GF-D8 (cell line): ENCODE measurements around the gene ADSS1.

ENCODE experiments used
- DNase-seq: peaks from one replicate; lab custom pipeline; 2025; lab: John Stamatoyannopoulos, UW

The ADSS1 gene

DNA sequence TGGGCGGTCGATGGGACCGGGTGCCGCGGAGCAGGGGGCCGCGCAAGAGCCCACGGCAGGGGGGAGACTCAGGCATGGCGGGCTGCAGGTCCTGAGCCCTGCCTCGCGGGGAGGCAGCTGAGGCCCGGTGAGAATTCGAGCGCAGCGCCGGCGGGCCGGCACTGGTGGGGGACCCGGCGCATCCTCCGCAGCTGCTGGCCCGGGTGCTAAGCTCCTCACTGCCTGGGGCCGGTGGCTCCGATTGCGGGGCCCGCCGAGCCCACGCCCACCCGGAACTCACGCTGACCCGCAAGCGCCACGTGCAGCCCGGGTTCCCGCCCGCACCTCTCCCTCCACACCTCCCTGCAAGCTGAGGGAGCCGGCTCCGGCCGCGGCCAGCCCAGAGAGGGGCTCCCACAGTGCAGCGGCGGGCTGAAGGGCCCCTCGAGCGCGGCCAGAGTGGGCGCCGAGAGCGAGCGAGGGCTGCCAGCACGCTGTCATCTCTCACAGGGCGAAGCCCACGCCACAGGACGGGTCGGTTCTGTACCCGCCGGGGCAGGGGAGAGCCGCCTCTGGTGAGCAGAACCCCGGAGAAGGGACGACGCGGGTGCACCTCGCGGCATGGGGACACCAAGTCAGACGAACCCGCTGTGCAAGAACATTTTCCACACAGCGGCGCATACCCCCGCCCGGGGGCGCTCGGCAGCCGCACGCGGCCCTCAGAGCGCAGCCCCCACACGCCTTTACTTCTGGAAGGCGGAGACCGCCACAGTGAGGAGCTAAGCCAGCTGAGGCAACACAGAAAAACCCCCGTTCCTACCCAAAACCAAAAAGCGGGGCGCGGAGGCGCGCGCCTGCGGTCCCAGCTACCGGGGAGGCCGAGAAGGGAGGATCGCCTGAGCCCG, 27.8 kb downstream of the ADSS1 start:
- no peak for DNase-seq

DNA sequence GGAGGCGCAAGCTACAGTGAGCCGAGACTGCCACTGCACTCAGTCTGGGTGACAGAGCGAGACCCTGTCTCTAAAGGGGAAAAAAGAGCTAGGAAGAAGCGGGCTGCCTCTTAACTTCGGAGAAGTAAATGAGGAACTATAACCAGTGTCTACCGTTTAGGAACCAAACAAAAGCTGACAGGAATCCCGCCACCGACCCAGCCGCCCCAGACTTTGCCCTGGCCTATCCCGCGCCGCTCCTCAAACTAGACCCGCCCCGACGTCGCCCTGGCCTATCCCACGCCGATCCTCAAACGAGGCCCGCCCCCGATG, 28.4 kb downstream of the ADSS1 start:
- DNase-seq = no peak

DNA sequence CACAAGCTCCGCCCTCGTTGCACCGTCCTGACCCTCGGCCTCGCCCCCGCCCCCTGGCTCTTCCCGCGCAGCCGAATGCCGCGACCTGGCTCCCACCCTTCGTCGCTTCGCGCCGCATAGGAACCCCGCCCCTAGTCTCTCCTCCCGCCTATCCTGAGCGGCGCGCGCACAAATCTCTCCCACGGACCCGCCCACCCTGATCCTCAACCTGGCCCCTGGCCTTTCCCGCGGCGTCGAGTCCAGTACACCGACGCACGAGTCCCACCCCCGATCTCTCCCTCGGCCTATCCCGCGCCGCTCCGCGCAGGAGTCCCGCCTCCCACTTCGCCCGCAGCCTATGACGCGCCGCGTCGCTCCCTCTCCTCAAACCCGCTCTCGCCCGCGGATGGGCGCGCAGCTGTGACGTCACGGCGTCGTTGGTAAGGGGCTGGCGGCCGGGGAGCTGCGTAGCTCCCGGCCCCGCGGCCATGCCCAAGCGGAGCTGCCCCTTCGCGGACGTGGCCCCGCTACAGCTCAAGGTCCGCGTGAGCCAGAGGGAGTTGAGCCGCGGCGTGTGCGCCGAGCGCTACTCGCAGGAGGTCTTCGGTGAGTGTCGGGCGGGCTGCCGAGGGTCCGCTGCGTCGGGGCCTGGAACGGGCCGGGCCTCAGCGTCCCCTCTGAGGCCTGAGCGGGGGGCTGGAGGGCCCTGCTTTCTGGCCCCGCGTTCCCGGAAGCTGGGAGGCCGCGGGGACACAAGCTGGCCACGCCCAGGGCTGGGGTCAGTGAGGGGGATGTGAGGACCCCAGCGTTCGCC, 28.9 kb downstream of the ADSS1 start, which contains the start of gene SIVA1:
TSS of gene SIVA1 (plus strand) at position 413 of the 793 bp plus-strand sequence. CDS start at position 468, 55 bp downstream.
- peak; percentile 91 for DNase-seq

DNA sequence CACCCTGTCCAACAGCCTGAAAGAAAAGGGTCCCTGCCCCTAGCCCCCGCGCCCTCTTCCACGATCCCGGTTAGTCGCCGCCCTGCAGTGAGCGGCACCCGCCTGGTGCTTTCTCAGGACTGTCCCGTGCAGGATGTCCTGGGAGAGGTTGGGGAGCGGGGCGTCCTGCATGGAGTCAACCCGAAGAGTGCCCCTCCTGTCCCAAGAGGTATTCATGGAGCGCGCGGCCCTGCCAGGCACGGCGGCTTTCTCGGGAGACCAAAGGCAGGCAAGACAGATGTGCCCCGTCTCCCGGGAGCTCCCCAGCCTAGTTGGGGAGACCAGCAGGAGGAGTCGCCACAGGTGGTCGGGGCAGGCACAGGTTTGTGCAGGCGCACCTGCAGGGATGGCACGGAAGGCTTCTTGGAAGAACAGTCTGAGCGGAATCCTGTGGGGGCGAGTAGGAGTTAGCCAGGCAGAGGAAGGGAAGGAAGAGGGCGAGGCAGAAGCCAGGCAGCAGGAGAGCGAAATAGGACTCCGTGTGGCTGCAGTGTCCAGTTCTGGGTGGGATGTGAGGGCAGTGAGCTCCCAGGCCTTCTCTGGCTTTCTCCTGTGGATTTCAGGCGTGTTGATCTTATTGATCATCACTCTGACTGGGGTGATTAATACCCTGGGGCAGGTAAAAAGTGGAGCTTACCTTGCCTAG, 29.6 kb downstream of the ADSS1 start:
- no peak for DNase-seq

DNA sequence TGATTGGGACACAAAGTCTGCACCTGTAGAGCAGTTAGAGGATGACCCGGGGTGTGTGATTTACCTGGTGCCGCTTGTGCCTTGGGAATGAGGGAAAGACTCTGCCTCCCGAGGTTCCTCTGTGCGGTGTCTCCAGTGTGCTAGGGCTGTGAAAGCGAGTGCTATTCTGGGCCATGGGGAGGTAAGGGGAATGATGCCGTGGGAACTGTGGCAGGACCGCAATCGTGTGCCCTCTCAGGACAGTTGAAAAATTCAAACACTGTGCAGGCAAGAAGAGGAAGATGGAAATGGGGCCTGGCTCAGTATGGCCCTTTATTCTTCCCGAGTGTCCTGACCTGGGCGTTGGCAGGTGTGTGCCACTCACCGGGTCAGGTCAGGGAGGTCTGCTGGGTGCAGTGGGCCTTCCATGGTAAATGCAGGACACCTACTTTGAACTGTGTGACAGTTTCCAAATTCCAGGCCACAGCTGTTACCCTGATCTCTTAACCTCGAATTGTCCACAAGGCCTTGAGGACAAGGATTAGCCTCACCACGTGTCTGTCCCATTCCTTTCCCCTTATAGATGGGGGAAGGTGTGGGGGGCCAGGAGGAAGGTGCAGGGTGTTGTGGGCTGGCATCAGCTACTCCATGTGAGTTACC, 30.3 kb downstream of the ADSS1 start:
- DNase-seq = no peak

DNA sequence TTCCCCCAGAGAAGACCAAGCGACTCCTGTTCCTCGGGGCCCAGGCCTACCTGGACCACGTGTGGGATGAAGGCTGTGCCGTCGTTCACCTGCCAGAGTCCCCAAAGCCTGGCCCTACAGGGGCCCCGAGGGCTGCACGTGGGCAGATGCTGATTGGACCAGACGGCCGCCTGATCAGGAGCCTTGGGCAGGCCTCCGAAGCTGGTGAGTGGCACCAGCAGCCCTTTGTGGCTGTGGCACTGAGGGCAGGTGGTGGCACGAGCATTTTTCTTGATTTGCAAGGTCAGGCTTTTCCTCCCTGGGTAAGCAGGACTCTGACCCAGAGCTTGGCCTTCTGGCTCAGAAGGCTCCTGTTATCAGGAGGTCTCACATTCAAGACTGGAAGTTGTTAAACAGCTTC, 31.6 kb downstream of the ADSS1 start:
- no peak for DNase-seq

DNA sequence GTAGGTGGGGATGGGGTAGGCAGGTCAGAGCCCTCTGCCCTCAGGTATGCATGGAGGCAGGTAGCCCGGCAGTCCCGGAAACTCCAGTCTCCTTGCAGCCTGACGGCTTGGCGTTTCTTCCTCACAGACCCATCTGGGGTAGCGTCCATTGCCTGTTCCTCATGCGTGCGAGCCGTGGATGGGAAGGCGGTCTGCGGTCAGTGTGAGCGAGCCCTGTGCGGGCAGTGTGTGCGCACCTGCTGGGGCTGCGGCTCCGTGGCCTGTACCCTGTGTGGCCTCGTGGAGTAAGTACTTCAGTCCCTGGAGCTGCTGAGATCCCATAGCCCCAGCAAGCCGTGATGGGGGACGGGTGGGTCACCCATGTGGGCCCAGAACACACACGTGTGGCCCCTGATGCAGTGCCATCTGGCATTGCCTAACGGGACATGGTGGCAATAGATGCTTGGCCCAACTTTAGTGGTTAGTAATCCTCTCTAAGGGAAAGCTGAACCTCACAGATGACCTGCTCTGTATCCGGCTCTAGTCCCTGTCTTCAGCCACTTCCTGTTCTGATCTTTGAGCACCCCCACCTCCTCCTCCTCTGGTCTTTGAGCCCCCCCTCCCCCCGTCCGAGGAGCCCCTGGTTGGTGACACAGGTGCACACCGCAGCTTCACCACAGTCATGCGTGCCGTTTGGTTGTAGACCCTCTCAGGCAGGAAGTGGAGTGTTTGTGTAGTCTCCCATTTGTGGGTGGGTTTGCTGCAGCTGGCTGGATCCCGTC, 32.6 kb downstream of the ADSS1 start:
- no peak for DNase-seq

DNA sequence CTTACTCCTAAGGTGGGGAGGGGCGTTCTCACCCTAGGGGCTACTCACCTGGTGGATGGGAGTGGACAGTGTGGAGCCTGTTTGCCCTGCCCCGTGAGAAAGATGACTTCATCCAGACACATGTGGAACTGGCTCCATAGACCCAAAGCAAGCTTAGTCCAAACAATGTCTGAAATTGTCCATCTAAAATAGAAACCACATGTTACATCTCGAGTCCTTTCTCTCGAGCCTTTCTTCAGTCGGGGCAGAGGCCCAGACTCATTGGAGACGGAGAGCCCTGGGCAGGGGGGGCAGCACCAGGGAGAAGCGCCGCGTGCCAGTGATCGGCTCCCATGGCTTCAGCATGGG, 33.2 kb downstream of the ADSS1 start:
- DNase-seq = no peak

DNA sequence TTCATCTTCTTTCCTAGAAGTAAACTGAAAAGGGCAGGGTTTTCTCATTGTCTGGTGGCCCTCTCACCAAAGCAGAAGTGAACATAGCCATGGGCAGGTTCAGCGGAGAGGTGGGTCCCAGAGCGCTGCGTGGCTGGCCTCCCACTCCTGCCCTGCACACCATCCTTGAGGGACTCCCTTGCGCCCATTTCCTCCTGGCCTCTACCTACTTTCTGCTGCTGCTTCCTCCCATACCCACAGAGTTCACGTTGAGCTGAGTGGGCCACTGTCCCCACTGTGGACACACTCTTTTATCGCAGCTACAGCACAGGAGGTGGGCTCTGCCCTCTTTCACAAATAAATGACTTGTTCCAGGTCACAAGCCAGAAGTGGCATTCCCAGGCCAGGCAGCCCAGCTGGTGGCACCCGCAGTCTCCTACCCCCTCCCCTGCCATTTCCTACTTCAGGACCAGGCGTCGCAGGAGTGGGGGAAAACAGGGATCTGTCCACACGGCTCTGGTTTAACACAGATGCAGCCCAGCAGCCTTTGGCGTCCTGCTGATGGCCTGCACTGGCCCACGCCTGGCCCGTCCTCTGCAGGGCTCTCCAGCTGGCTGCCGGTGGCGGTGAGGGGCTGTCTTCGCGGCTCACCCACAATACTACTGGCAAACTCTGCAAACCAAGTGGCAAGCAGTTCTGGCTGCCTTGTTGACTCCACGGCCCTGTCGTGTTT, 33.8 kb downstream of the ADSS1 start:
- no peak for DNase-seq

DNA sequence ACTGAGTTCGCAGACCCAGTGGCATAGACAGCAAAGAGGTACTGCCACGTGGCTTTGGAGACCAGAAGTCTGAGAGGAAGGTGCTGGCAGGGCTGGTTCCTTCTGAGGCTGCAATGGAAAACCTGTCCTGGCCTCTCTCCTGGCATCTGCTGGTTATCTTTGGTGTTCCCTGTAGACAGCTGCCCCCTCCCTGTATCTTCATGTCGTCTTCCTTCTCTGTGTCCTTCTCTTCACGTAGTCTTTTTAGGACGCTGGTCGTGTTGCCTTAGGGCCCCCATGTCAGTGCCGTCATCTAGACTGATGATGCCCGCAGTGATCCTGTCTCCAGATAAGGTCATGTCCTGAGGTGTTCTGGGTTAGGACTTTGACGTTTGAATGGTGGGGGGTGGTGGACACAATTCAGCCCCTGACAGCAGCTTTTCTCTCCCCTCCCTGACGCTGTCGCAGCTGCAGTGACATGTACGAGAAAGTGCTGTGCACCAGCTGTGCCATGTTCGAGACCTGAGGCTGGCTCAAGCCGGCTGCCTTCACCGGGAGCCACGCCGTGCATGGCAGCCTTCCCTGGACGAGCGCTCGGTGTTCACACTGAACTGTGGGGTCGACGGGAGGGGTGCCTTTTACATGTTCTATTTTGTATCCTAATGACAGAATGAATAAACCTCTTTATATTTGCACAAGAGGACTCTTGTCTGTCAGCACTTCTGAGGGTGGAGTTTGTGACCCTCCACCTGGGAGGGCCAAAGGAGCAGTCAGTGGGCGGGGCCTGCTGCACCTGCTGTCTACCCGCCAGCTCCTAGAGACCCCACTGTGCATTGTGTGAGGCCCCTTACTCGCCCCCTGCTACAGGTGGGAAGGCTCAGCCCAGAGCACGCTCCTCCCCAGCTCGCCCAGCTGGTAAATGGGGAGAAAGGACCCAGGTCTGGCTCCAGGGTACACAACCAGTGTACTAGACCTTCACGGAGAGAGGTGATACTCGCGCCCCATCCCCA, 35.2 kb downstream of the ADSS1 start:
- no peak for DNase-seq

DNA sequence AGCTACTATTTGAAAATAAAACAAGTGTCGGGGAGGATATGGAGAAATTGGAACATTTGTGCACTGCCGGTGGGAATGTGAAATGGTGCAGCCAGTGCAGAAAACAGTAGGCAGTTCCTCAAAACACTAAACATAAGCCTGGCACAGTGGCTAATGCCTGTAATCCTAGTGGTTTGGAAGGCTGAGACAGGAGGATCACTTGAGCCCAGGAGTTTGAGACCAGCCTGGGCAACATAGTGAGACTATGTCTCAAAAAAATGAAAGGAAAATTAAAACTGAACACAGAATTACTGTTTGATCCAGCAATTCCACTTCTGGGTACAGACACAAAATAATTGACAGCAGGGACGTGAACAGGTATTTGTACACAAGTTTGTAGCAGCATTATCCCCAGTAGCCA, 41.5 kb downstream of the ADSS1 start:
- no peak for DNase-seq

DNA sequence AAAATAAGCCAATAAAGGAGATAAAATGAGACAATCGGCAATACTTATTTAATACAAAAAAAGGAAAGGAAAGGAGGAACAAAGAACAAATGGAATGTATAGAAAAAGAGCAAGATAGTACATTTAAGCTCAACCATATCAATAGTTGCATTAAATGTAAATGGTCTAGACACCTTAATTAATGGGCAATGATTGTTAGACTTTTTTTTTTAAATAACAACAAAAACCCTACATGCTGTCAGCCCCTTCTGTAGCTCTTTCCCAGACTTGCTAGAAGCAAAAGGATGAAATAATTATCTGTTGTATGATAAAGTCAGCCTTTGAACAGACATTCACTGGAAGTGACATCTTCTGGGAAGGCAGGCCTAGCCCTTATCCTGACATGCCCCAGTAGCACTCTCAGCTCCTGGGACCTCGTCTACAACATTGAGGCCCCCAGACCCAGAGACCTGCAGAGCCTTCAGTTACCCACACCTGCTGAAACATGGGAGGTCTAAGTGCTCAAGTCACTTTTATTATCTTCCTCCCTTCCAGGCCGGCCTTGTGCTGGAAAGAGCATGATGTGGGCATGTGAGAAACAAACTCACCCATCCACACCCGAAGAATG, 42.3 kb downstream of the ADSS1 start:
- DNase-seq = no peak

DNA sequence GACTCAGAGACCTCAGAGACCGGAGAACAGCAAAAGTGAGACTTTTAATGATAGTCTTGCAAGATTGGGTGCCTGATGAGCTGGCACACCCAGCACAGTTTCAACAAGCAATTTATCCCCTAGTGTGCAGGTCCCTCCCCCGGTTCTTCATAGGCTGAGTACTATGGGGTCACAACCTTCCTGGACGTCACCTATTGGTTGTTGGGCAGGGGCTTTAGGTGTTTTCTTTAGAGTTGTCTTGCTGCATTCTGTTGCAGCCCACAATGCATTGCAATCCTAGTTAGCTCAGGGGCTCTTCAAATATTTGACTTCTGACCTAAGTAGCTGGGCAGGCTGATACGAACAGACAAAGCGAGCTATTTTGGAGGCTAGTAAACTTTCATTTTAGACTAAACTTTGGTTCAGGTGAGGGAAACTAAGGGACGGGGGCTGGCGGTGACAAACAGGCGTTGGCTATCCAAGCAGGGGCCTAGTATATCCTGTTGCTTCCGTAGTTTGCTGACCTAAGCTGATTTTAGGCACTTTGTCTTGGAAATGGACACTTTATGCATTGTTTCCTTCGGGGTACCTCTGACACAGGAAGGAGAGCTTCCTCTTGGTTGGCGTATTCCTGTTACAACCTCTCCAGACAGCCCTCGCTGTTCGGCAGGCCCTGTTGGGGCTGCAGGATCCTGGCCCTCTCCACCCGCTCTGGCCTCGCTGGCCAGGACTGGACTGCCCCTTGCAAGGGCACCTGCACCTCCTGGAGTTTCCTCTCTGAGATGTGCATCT, 43.0 kb downstream of the ADSS1 start:
- DNase-seq = no peak

DNA sequence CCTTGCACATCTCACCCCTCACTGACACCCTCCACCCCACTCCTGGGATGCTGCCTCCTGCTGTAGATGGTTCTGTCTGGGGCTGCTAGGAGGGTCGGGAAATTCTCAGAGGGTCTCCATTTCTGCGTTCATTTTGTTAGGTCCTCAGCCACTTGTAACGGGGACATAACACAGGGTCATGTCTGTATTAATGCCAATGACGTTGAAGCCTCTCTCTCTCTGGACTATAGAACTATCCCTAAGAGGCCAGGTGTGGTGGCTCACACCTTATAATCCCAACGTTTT, 43.5 kb downstream of the ADSS1 start:
- no peak for DNase-seq

DNA sequence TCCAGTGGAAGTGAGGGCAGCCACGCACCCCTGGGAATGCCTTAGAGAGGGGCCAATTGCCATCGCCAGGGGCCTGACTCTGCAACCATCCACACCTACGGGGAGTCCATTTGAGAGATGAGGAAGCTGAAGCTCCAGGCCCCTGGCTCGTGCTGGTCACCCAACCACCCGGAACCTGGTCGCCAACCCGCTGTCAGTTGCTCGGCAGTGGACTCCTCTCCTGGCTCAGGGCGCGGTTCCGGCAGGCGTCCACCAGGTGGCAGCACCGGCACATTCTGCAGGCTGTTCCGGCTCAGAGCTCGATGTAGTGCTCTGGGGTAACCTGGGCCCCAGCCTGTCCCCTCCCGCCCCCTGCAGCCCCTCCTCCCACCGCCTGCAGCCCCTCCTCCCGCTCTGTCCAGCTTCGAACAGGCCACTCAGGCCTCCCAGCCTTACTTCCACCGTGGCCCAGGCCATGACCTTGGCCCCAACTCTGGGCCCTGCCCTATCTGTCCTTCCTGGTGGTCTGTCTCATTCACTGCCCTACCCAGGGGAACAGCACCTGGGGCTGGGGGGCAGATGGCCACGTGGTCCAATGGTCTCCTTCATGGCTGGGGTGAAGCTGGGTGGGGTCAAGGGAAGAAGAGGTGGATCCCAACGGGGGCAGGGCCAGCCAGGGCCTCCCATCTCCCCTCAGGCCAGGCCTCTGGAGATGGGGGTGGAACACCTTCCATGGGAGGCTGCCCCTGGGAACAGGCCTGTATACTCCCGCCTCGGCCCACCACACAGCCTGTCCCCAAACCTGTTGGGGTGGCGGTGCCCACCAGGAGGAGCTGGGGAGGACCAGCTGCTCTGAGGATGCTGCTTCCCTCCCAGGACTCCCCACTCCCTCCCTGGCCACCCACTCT, 44.7 kb downstream of the ADSS1 start:
- DNase-seq = peak; percentile 9

DNA sequence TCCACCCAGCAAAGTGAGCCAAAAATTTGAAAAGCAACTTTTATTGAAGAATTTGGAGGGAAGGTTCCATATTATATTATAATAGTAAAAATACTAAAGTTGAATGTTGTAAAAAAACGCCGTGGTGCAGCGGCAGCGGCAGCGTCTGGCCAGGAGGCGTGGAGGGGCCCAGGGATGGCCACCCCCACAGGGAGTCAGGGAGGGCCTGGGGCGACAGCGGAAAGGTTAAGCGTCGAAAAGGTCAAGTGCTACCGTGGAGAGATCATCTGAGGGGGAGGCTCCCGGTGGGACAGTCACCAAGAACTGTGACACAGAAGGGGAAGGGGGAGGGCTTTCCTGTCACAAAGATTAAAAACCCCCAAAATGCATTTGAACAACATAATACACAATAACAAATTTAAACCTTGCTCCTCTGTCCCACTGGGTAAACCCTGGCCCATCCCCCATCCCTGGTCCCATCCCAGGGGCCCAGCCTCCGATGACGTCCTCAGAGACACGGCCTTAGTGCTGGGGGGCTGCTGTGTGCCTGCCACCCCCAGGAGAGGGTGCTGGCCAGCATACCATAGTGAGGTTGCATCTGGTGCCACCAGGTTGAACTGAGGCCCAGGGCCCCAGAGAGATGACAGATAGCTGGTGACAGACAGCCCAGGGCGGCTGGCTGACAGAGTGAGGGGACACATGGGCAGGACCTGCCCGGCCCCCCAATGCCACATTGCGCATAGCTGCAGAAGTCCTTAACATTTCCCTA, 45.5 kb downstream of the ADSS1 start:
- DNase-seq = no peak

DNA sequence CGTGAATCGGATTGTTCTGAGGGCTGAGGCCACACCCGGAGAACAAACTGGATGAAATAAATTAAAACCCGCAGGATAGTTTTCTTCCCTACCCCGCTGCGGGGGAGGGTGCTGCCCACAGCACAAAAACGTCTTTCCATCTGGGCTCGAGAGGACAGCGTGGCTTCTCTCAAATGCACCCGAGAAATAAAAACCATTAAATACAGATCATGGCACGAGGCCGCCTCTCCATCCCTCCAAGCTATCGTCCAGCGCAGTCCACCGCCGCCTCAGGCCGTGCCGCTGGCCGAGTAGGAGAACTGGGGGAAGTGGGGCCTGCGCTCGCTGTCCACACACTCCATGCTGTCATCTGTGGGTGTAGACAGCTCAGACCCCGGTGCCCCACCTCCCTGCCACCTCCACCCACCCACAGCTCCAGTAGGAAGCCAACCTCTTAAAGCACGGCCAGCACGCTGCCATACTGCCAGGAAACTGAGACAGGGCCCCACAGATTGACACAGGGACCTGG, 46.1 kb downstream of the ADSS1 start:
- no peak for DNase-seq
